Measurements from ENCODE around the gene ZNF33A.
"Not testable (repeated sequence)": the region's sequence is repeated elsewhere in the genome, so short reads cannot be mapped to it uniquely, and the experiment has no call there.

The ZNF33A gene

GRCh38 chr10:38043516-38043915 is 33.0 kb downstream of the ZNF33A start:
- DNase-seq (ENCODE audit: low read depth in 2 of 2): no peak
- TF ChIP-seq, protein P1, sequence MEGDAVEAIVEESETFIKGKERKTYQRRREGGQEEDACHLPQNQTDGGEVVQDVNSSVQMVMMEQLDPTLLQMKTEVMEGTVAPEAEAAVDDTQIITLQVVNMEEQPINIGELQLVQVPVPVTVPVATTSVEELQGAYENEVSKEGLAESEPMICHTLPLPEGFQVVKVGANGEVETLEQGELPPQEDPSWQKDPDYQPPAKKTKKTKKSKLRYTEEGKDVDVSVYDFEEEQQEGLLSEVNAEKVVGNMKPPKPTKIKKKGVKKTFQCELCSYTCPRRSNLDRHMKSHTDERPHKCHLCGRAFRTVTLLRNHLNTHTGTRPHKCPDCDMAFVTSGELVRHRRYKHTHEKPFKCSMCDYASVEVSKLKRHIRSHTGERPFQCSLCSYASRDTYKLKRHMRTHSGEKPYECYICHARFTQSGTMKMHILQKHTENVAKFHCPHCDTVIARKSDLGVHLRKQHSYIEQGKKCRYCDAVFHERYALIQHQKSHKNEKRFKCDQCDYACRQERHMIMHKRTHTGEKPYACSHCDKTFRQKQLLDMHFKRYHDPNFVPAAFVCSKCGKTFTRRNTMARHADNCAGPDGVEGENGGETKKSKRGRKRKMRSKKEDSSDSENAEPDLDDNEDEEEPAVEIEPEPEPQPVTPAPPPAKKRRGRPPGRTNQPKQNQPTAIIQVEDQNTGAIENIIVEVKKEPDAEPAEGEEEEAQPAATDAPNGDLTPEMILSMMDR (IDR thresholded peaks at IDR 0.05; ENCODE audit: low read depth, low read length): no peak
- no peak overlapping the region for H3K4me3 ChIP-seq (replicated peaks in 1 of 2; ENCODE audit: low read depth in 2 of 2, low read length in 2 of 2)

GRCh38 chr10:38045129-38045528 is 34.7 kb downstream of the ZNF33A start:
- TF ChIP-seq, protein P1 (IDR thresholded peaks at IDR 0.05; ENCODE audit: low read depth, low read length): no peak
- H3K4me3 ChIP-seq (replicated peaks in 1 of 2; ENCODE audit: low read depth in 2 of 2, low read length in 2 of 2): no peak overlapping the region
- DNase-seq (ENCODE audit: low read depth in 2 of 2): no peak

DNA sequence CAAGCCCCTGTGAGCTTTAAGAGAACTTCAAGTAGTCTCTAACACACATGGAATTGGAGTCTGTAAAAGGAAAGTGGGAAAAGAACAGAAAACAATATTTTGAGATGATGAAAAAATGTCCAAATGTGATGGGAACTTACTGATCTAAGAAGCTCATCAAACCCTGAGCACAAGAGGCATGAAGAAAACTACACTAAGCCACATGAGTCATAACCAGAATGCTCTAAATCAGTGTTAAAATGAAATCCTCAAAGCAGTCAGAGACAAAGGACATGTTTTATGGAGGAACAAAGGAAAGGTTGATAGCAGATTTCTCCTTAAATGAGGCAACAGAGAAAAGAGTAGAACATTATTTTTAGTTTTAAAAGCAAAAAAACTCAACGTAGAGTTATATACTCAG is 37.2 kb downstream of the ZNF33A start:
- peak; percentile 16 to 42 for DNase-seq (ENCODE audit: low read depth in 2 of 2)
- TF ChIP-seq, protein P1 (IDR thresholded peaks at IDR 0.05; ENCODE audit: low read depth, low read length): no peak
- no peak overlapping the region for H3K4me3 ChIP-seq (replicated peaks in 1 of 2; ENCODE audit: low read depth in 2 of 2, low read length in 2 of 2)

DNA sequence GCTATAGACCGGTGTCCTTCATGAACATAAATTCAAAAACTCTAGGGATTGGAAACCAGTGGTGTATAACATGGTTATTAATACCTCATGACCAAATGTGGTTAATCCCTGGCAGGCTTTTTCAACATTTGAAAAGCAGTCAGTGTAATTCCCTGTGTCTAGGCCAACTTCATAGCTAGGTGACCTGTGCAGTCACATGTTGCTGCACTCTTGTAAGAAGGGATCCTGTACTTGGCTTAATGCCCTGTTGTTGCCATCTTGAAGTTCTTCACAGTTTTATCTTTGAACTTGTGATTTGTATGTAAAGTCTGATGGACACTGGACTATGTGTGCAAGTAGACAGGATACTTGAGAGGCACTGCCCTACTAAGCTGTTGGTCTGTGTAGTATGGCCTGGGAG is 39.7 kb downstream of the ZNF33A start:
- DNase-seq (ENCODE audit: low read depth in 2 of 2): no peak
- TF ChIP-seq, protein P1 (IDR thresholded peaks at IDR 0.05; ENCODE audit: low read depth, low read length): no peak
- H3K4me3 ChIP-seq (replicated peaks in 1 of 2; ENCODE audit: low read depth in 2 of 2, low read length in 2 of 2): no peak overlapping the region

DNA sequence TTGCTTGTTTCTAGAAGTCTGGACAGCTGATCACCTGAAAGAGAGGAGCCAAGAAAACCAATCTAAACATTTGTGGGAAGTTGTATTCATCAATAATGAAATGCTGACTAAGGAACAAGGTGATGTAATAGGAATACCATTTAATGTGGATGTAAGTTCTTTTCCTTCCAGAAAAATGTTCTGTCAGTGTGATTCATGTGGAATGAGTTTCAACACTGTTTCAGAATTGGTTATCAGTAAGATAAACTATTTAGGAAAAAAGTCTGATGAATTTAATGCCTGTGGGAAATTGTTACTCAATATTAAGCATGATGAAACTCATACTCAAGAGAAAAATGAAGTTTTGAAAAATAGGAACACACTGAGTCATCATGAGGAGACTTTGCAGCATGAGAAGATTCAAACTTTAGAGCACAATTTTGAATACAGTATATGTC is 43.9 kb downstream of the ZNF33A start:
- TF ChIP-seq, protein P1 (IDR thresholded peaks at IDR 0.05; ENCODE audit: low read depth, low read length): no peak
- no peak overlapping the region for H3K4me3 ChIP-seq (replicated peaks in 1 of 2; ENCODE audit: low read depth in 2 of 2, low read length in 2 of 2)
- peak; percentile 87 to 95 for DNase-seq (ENCODE audit: low read depth in 2 of 2)

DNA sequence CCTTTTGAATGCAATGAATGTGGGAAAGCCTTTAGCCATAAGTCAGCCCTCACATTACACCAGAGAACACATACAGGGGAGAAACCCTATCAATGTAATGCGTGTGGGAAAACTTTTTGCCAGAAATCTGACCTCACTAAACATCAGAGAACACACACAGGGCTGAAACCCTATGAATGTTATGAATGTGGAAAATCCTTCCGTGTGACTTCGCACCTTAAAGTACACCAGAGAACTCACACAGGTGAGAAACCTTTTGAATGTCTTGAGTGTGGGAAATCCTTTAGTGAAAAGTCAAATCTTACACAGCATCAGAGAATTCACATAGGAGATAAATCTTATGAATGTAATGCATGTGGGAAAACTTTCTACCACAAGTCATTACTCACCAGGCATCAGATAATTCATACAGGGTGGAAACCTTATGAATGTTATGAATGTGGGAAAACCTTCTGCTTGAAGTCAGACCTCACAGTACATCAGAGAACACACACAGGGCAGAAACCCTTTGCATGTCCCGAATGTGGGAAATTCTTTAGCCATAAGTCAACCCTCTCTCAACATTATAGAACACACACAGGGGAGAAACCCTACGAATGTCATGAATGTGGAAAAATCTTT is 44.9 kb downstream of the ZNF33A start:
- peak in 1 of 2 donors; percentile 16 for DNase-seq (ENCODE audit: low read depth in 2 of 2)

GRCh38 chr10:38069663-38070062 is 59.2 kb downstream of the ZNF33A start:
- H3K4me3 ChIP-seq (replicated peaks in 1 of 2; ENCODE audit: low read depth in 2 of 2, low read length in 2 of 2): not testable (repeated sequence)
- peak; percentile 87 to 93 for DNase-seq (ENCODE audit: low read depth in 2 of 2)

More for the DNA sequence above, 44.9 kb downstream of the ZNF33A start:
- H3K4me3 ChIP-seq (replicated peaks in 1 of 2; ENCODE audit: low read depth in 2 of 2, low read length in 2 of 2): not testable (repeated sequence)

- TF ChIP-seq, protein P1 (IDR thresholded peaks at IDR 0.05; ENCODE audit: low read depth, low read length): no peak
- H3K4me3 ChIP-seq (replicated peaks in 1 of 2; ENCODE audit: low read depth in 2 of 2, low read length in 2 of 2): no peak overlapping the region
- no peak for DNase-seq (ENCODE audit: low read depth in 2 of 2)
Measured at GRCh38 chr10:38070501-38070900, 60.0 kb downstream of the ZNF33A start.

Data from cardiac fibroblast (primary cell).